BJ (cell line): ENCODE data around the gene DNAH6. TPM values are rescaled to one million over a fixed set of nuclear protein-coding genes. Genes with fewer than 3 reads are reported as not detected.

Experiments
- CTCF ChIA-PET: fragments of 350-600 bp; formaldehyde crosslinking; extraction: SDS; loops from one replicate; lab custom pipeline; 2021; ENCODE audit warnings: antibody characterized with exemption, inconsistent platforms; lab: Yijun Ruan, JAX
- POLR2A ChIA-PET: fragments of 300-600 bp; sonication (Branson Sonifier 250); formaldehyde crosslinking; extraction: SDS; loops from one replicate; lab custom pipeline; 2021; ENCODE audit warnings: antibody characterized with exemption; lab: Charles Lee
- DNase-seq: peaks from one replicate; pipeline ENCODE4 v3.0.0-alpha.2; 2011; ENCODE audit warnings: low read depth
- H3K27me3 ChIP-seq: 2 replicates; pipeline ENCODE4 v1.6.0; 2011; ENCODE audit warnings: low read length; ENCODE audit not compliant: control insufficient read depth, insufficient read depth
- H3K36me3 ChIP-seq: 2 replicates; pipeline ENCODE4 v1.5.1; 2011; ENCODE audit warnings: low read length; ENCODE audit not compliant: control insufficient read depth, insufficient read depth
- H3K4me3 ChIP-seq: 2 replicates; pipeline ENCODE4 v1.5.1; 2011; ENCODE audit warnings: low read depth, mild to moderate bottlenecking, control low read depth, low read length
- CTCF ChIP-seq: IDR thresholded peaks from 2 replicates; pipeline ENCODE4 v1.5.1; 2011; ENCODE audit warnings: low read depth, mild to moderate bottlenecking, control low read depth, inconsistent platforms, low read length, moderate library complexity; ENCODE audit not compliant: insufficient read depth
- polyA plus RNA-seq: library from polyadenylated mRNA; depleted of rRNA; stranded (reverse); fragments of >200 nt; gene quantifications from 2 replicates; pipeline ENCODE4 v1.2.3, GENCODE V29; 2011

Gene DNAH6
- polyA plus RNA-seq, 1 experiment, result 0.01 TPM

GRCh38 chr2:84697895-84698294 is 181.6 kb downstream of the DNAH6 start:
- Histone ChIP-seq H3K36me3 (no peaks in the 10 kb centered on the region), H3K4me3 (no peak overlapping the region), H3K27me3 (no peaks in the 10 kb centered on the region; the same call in 1 of the 2 replicates)
- POLR2A ChIA-PET, result no interaction called here
- DNase-seq, result no peak
- TF ChIP-seq CTCF, result no peak
- CTCF ChIA-PET, result no interaction called here

GRCh38 chr2:84700006-84700405 is 183.7 kb downstream of the DNAH6 start:
- H3K27me3 ChIP-seq, result no peaks in the 10 kb centered on the region
- no peak for TF ChIP-seq CTCF
- ChIA-PET POLR2A (no interaction called here), CTCF (no interaction called here)
- H3K4me3 ChIP-seq, result no peak overlapping the region
- DNase-seq, result no peak
- H3K36me3 ChIP-seq, result no peaks in the 10 kb centered on the region

- no peak overlapping the region for H3K4me3 ChIP-seq
- no peak for TF ChIP-seq CTCF
- no peaks in the 10 kb centered on the region for H3K36me3 ChIP-seq
- no peaks in the 10 kb centered on the region for H3K27me3 ChIP-seq
- DNase-seq, result peak; percentile 95
- POLR2A ChIA-PET, result no interaction called here
- CTCF ChIA-PET, result interaction anchor here (0.9 kb wide), 1 partner anchor 224 kb away, joined by 3 read pairs; no protein-coding TSS in a partner anchor
Measured at GRCh38 chr2:84701880-84702279, 185.6 kb downstream of the DNAH6 start.

GRCh38 chr2:84702941-84703340 is 186.6 kb downstream of the DNAH6 start:
- ChIA-PET POLR2A (interaction anchor here (0.7 kb wide), 1 partner anchor 11 kb away, joined by 5 read pairs; no protein-coding TSS in a partner anchor), CTCF (interaction anchor here (0.9 to 1.0 kb wide), 2 partner anchors 12 to 223 kb away, joined by 3 to 4 read pairs; no protein-coding TSS in a partner anchor)
- no peak for DNase-seq
- no peaks in the 10 kb centered on the region for H3K27me3 ChIP-seq
- no peak for TF ChIP-seq CTCF
- no peak overlapping the region for H3K4me3 ChIP-seq
- H3K36me3 ChIP-seq, result no peaks in the 10 kb centered on the region

- H3K27me3 ChIP-seq, result no peaks in the 10 kb centered on the region
- ChIA-PET CTCF (interaction anchor here (1.2 kb wide), 1 partner anchor 9 kb away, joined by 4 read pairs; no protein-coding TSS in a partner anchor), POLR2A (no interaction called here)
- TF ChIP-seq CTCF, result no peak
- no peaks in the 10 kb centered on the region for H3K36me3 ChIP-seq
- no peak for DNase-seq
- no peak overlapping the region for H3K4me3 ChIP-seq
Measured at GRCh38 chr2:84703831-84704230, 187.5 kb downstream of the DNAH6 start.
